ENCODE data around the gene NMBR.

DNA sequence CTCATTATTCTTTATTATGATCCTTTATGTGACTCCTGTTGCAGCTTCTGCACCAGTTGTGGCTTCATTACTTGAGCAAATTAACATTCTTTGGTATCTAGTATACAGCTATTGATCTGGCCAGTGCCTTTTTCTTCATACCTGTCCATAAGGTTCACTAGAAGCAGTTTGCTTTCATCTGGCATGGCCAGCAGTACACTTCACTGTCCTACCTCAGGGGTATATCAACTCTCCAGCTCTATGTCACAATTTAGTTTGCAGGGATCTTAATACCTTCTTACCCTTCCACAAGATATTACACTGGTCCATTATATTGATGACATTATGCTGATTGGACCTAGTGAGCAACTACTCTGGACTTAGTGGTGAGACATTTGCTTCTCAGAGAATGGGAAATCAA is 46.7 kb upstream of the NMBR start:
- TF ChIP-seq, protein P1, sequence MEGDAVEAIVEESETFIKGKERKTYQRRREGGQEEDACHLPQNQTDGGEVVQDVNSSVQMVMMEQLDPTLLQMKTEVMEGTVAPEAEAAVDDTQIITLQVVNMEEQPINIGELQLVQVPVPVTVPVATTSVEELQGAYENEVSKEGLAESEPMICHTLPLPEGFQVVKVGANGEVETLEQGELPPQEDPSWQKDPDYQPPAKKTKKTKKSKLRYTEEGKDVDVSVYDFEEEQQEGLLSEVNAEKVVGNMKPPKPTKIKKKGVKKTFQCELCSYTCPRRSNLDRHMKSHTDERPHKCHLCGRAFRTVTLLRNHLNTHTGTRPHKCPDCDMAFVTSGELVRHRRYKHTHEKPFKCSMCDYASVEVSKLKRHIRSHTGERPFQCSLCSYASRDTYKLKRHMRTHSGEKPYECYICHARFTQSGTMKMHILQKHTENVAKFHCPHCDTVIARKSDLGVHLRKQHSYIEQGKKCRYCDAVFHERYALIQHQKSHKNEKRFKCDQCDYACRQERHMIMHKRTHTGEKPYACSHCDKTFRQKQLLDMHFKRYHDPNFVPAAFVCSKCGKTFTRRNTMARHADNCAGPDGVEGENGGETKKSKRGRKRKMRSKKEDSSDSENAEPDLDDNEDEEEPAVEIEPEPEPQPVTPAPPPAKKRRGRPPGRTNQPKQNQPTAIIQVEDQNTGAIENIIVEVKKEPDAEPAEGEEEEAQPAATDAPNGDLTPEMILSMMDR (IDR thresholded peaks at IDR 0.05; ENCODE audit: poor library complexity, severe bottlenecking): no peak
- no peak for TF ChIP-seq RAD21 (conservative IDR thresholded peaks at IDR 0.05)
- TF ChIP-seq POLR2AphosphoS5 (IDR thresholded peaks at IDR 0.05): no peak
- no peak for TF ChIP-seq EZH2 (IDR thresholded peaks at IDR 0.05; ENCODE audit: borderline replicate concordance, insufficient read depth, low read length, poor library complexity, severe bottlenecking)
- no peak for TF ChIP-seq TAF1 (IDR thresholded peaks at IDR 0.05; ENCODE audit: low read depth)
- TF ChIP-seq REST (IDR thresholded peaks at IDR 0.05; ENCODE audit: borderline replicate concordance): no peak
- no peak for TF ChIP-seq SMC3 (conservative IDR thresholded peaks at IDR 0.05; ENCODE audit: poor library complexity)
- TF ChIP-seq MXI1 (conservative IDR thresholded peaks at IDR 0.05; ENCODE audit: poor library complexity, severe bottlenecking): no peak

Data from neural cell (in vitro differentiated cells).